HG03342 (cell line): Measurements from ENCODE around the gene MAN1C1.
"Not testable (repeated sequence)": the region's sequence is repeated elsewhere in the genome, so short reads cannot be mapped to it uniquely, and the experiment has no call there.

Experiments
- ATAC-seq: cut with Tn5 transposase; IDR thresholded peaks from one replicate; pipeline ENCODE4 v1.9.1; 2021; ENCODE audit warnings: mild to moderate bottlenecking, moderate library complexity; ENCODE audit not compliant: unreplicated experiment

The MAN1C1 gene

GRCh38 chr1:25731626-25732370 is 115.2 kb downstream of the MAN1C1 start:
- ATAC-seq = no peak

GRCh38 chr1:25732821-25733220 is 116.2 kb downstream of the MAN1C1 start:
- no peak for ATAC-seq

GRCh38 chr1:25733271-25733670 is 116.7 kb downstream of the MAN1C1 start:
- no peak for ATAC-seq

GRCh38 chr1:25734991-25735390 is 118.4 kb downstream of the MAN1C1 start:
- ATAC-seq = not testable (repeated sequence)

DNA sequence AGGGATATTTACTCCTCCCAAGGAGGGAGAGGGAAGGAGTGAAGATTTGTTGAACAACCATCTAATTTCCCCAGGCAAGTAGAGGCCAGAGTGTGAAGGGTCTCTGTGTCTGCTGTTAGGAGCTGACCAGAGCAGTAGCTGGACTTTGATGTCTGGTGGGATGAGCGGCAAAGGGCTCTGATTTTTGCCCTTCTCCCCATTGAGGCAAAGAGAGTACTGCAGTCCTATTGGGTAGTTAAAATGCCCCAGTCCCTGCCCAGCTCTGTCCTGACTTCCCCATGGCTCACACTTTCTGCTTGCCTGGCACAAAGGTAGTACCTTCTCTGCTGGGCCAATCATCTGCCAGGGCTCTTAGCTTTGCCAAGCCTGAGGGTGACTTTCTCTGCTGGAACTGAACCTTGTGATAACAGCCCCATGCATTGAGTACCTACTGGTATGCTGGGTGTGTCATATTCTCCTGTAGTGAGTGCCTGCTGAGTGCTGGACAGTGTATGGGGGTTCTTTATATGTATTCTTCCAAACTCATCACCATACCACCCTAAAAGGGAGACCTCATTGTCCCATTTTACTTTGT is 119.5 kb downstream of the MAN1C1 start:
- no peak for ATAC-seq

- ATAC-seq = no peak
Observed at GRCh38 chr1:25737130-25737529, 120.5 kb downstream of the MAN1C1 start.

DNA sequence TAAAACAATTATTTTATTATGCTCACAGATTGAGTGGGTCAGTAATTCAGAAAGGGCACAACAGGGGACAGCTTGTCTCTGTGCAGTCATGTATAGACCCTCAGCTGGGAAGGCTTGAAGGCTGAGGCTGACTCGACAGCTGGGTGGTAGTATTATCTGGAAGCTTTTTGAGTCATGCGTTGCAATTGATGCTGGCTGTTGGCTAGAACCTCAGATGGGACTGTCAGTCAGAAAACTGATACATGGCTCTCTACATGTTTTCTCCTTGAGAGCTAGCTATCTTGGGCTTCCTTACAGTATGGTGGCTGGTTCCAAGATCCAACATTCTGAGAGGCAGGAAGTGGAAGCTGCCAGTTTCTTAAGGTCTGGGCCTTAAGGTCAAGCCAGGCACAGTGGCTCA is 121.9 kb downstream of the MAN1C1 start:
- no peak for ATAC-seq

- no peak for ATAC-seq
Observed at GRCh38 chr1:25739341-25739740, 122.8 kb downstream of the MAN1C1 start.

- ATAC-seq = no peak
Observed at GRCh38 chr1:25740071-25740470, 123.5 kb downstream of the MAN1C1 start.

DNA sequence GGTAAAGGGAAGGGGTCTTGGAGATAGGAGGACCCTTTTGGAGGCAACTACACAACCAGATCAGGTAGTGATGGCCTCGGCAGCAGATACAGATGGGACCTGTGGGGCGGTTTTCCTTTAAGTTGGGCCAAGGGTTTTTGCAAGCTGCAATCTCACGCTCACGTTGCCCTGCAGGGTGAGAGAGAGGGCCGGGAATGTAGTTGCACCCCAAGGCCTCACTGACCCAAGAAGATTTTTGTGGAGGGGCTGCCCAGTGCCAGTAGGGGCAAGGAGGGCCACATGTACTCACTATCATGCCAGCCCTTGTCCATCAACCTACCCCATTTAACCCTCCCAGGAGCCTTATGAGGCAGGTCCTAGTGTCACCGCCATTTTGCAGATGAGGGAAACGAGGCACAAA is 125.7 kb downstream of the MAN1C1 start:
- no peak for ATAC-seq

GRCh38 chr1:25743164-25744139 is 126.9 kb downstream of the MAN1C1 start:
- no peak for ATAC-seq

DNA sequence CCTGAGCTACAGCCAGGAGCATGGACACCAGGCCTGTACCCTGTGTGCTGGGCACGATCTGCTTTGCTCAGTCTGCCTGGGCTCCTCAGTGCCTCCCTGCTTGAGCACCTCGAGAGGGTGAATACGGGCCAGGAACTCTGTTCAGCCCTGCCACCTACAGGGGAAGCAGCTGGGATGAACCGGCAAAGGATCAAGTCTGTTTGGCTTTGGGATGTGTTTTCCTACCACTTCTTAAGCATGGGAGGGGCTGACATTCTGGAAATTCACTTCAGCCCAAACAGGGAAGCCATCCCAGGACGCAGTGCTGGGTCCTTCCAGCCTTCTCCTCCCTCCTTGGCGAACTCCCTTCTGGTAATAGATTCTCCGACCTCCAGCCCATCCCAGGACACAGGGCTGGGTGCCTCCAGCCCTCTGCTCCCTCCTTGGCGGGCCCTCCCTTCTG is 127.6 kb downstream of the MAN1C1 start:
- no peak for ATAC-seq

DNA sequence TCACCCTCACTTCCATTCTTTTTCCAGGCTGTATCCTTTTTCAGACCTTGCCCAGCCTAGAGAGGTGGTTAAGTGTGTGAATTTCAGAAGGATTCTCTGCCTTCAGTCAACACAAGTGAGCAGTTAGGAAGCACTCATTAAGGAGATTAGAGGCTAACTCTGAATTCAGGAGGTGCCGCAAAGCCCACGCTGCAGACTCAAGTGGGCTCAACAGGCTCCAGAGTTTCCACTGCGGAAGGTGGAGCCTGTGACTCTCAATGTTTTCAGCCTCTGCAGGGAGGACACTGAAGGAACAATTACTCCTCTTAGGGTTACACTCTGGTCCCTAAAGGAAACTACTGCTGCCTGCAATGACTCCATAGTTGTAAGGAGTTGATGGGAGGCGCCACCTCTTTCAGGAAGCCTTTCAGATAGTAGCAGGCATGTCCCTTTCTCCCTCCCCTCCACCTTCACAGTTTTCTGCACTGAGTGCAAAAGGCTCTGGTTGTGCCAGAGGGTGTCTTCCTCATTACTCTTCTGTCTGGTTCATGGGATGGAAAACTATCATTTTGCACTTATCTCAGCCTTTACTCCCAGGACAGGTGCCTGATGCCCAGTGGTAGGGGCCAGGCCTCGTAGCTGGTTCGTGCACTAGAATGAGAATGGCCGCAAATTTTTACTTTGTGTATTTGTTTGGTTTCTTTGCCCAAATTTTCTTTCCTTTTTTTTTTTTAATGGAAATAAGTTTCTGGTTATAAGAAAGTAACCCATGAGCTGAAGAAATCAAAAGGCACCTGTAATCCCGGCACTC is 128.2 kb downstream of the MAN1C1 start:
- ATAC-seq = no peak

- no peak for ATAC-seq
Observed at GRCh38 chr1:25746299-25747045, 129.9 kb downstream of the MAN1C1 start.

GRCh38 chr1:25747046-25747719 is 130.6 kb downstream of the MAN1C1 start:
- ATAC-seq = no peak

- ATAC-seq = no peak
Observed at GRCh38 chr1:25748531-25749205, 132.1 kb downstream of the MAN1C1 start.

DNA sequence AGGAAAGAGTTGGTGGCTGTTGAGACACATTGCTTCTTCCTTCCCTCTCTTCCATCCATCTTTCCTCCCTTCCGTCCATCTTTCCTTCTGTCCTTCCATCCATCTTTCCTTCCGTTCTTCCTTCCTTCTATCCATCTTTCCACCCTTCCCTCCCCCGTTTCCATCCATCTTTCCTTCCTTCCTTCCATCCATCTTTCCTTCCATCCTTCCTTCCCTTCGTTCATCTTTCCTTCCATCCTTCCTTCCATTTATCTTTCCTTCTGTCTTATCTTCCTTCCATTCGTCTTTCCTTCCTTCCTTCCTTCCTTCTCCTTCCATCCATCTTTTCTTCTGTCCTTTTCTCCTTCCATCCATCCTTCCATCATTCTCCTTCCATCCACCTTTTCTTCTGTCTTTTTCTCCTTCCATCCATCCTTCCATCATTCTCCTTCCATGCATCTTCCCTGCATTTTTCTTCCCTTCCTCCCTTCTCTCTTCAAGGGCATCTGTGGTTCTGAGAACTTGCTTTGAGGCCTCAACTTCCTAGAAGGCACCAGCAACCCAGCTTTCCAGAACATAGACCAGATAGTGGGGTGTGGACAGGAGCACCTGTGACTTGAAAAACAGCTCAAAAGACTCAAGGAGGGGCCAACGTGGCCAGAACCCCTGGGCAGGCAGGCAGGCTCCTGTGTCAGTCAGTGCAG is 134.5 kb downstream of the MAN1C1 start:
- ATAC-seq = no peak

DNA sequence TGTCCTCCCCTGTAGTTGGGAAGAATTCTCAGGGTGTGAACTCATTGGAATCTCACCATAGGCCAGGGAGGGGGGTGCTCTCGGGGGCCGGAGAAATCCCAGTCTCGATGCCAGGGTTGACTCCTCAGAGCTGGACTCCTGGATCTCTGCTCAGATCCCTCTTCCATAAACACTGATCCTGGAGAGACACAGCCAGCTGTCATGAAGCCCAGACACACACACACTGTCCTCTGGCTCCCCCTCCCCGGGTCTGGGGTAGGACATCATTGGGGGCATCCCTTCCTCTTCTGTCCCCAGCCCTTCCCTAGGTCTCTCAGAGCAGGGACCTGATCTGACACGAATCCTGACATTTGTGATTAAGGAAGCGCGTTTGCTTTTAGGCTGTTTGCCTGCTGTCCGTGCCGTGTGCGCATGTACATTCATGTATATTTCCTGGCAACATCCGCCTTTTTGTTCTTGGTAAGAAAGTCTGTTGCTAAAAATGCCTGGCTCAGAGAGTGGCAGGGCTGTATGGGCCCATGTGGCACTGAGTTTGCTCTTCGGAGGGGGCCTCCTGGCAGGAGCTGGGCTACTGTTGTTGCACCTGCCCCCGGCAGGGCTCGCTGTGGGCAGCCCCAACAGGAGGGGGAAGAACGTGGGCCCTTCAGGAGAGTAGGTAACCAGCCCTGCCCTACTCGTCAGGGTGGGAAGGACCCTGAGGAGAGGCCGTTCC is 138.0 kb downstream of the MAN1C1 start:
- no peak for ATAC-seq
